Gastroesophageal sphincter (tissue), 3 donors: ENCODE data around the gene SLC7A8.

Experiments used
- CTCF ChIP-seq, 4 experiments: fragments of 200-600 bp in 2 of 4; fragments of 450-650 bp in 2 of 4; sonication (generic) in 1 of 4; IDR thresholded peaks; one replicate each; pipeline ENCODE4 v1.5.1; 2017 to 2019; ENCODE audit warnings: antibody characterized with exemption in 4 of 4, mild to moderate bottlenecking in 2 of 4, moderate library complexity in 2 of 4
- EP300 ChIP-seq: sonication (generic); formaldehyde crosslinking; IDR thresholded peaks from one replicate; pipeline ENCODE4 v1.6.1; 2017; ENCODE audit warnings: antibody characterized with exemption, mild to moderate bottlenecking
- POLR2AphosphoS5 ChIP-seq: sonication (generic); formaldehyde crosslinking; IDR thresholded peaks from one replicate; pipeline ENCODE4 v1.6.1; 2017; ENCODE audit warnings: antibody characterized with exemption

DNA sequence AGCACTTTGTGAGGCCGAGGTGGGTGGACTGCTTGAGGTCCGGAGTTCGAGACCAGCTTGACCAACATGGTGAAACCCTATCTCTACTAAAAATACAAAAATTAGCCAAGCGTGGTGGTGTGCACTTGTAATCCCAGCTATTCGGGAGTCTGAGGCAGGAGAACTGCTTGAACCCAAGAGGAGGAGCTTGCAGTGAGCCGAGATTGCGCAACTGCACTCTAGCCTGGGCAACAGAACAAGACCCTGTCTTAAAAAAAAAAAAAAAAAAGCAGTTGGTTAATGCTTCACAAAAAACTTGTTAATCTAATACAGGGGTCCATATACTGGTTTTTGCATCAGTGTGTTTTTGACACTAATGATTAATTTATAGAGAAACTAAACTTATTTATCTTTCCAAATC is 18.5 kb upstream of the SLC7A8 start:
- TF ChIP-seq POLR2AphosphoS5 (no peak), CTCF (IDR thresholded peaks at IDR 0.05) (no peak), EP300 (no peak)
